IPS-NIHi11 (cell line): ENCODE measurements around the gene CPLX1.
"Not testable (repeated sequence)": the region's sequence is repeated elsewhere in the genome, so short reads cannot be mapped to it uniquely, and the experiment has no call there.

ENCODE experiments used
- DNase-seq: peaks from one replicate; pipeline ENCODE4 v3.0.0; 2012; ENCODE audit warnings: mixed read lengths, low spot score

Gene CPLX1

GRCh38 chr4:792626-793092 lies 33.3 kb downstream of the CPLX1 start:
- DNase-seq, result no peak

DNA sequence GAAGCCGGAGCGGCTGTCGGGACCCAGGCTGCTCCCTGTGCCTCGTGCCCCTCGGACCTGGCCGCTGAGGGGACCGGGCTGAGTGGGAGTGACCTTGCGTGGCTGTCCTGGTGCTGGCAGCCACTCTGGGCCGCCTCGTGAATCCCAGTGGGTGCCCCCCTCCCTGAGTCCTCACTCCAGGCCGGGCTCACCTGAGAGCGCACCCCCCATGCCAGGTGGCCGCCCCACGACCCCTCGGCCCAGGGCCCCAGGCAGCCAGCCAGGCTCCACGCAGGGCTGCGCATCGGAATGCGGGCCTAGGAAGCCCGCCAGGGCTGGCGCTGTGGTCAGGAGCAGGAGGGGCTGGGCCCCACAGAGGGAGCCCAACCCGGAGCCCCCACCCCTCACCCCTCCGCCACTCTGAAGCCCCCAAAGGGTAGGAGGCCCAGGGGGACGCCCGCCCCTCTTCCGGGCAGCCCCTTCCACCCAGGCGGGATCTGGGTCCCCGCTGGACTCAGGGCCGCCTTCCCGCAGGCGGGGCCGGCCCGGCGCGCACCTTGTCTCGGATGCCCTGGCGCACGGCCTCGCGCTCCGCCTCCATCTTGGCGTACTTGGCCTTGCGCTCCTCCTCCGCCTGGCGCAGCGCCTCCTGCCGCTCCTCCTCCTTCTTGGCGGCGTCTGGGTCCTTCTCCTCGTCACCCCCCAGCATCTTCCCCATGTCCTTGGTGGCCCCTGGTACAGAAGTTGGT lies 33.9 kb downstream of the CPLX1 start:
- peak; percentile 71 for DNase-seq

DNA sequence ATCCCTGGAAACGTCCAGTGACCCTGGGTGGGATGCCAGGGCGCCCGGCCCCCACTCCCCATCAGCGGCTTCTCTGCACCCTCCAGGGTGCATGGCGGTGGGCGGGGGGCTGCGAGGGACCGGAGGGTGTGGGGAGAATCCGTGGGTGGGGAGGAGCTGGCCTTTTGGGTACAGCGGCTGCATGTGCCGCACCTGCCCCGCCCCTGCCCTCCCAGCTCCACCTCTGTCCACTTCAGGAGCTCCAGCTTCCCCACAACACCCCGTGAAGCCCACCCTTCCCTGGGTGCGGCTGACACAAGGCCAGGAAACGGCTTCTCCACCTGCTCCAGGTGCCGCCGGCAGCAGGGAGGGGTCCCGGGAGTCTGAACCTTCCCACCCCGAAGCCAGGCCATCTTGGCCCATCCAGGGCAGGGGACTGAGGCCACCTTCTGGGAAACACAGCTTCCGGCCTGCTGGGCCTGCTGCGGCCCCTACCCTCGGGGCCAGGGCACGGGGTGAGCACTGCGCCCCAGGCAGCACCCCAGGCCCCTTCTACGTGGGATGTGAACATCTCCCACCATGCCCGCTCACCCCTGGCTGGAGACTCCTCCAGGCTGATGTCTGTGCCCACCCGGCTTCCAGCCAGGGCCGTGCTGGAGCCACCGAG lies 34.6 kb downstream of the CPLX1 start:
- no peak for DNase-seq

GRCh38 chr4:790466-790820 lies 35.5 kb downstream of the CPLX1 start:
- no peak for DNase-seq

DNA sequence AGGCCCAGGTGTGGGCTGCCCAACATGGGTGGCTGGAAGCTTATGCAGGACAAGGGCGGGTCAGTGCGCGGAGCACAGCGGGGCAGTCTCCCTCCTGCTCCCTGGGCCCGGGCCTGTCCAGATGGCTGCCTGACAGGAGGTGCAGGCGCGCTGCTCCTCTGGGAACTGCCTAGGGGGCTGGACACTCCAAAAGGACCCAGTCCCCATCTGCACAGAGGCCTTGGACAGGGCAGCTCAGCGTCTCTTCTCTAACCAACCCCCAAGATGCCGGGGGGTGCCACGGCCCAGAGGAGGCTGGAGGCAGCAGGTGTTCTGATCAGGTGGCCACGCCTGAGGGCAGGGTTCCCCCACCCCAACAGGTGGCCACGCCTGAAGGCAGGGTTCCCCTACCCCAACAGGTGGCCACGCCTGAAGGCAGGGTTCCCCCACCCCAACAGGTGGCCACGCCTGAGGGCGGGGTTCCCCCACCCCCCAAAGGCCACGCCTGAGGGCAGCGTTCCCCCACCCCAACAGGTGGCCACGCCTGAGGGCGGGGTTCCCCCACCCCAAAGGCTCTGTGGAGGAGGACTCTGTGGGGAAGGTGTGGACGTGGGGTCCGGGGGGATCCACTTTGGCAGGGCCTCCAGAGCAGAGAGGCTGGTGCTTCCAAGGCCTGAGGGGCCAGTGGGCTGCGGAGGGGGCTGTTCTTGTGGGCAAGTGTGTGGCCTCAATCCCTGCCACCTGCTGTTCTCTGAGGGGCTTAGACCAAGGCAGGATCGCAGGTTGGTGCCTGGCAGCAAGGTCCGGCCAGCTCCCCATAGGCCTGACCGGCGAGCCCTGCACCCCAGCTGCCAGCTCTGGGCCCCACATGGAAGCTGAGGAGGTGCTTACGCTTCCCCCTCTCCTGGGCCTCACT lies 36.1 kb downstream of the CPLX1 start:
- DNase-seq, result no peak

DNA sequence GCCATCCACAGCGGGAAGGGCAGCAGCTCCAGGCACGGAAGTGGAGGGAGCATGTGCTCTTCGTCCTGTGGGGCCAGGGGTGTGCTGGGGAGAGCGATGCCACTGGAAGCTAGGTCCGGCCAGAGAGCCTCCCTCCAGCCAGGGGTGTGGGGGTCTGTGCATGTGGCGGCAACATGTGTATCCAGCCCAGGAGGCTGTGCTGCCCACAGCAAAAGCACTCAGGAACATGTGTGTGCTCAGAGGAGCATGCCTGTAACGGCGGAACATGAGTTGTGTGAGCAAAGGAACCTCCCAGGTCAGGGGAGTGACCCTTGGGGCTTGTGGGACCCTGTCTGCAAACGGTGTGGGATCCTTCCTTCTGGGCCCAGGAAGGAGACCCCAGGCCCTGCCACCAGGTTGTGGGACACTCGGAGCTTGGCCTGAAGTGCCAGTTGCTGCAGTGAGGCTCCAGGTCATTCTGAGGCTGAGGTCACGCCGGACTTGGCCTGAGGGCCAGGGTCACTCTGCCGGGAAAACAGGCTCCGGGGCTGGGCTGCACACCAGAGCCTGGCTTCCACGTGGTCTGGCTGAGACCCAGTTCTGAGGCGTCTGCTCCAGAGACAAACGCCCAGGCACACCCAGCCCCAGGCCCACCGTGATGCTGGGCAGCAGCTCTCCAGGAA lies 37.2 kb downstream of the CPLX1 start:
- no peak for DNase-seq

DNA sequence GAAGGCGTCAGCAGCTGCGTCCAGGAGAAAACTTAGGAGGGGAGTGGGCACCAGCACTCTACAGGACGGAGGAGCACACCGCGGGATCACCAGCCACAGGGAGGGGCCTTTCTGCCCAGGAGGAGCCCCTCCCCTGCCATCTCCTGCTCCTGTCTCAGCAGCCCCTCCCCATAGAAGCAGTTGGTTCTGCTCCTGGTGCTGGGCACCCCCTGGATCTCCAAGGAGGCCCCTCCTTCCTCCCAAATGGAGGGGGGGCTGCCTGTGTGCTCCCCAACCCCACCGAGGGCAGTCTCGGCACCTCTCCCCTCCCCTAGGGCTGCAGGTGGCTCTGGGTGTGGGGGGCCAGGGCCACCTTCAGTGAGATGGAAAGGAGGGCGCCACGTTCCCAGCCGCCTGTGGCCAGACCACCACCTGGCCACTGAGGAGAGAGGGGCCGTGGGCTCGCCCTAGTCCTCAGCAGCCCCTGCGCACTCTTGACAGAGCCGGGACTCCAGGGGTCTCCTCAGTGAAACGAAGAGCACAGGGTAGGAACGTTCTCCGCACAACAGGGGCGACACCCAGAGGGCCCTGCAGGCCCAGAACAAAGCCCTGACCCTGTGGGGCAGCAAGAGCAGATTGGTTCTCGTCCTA lies 37.8 kb downstream of the CPLX1 start:
- no peak for DNase-seq

- DNase-seq, result no peak
Measured at GRCh38 chr4:787561-787981, 38.4 kb downstream of the CPLX1 start.

GRCh38 chr4:786861-787300 lies 39.0 kb downstream of the CPLX1 start:
- no peak for DNase-seq

DNA sequence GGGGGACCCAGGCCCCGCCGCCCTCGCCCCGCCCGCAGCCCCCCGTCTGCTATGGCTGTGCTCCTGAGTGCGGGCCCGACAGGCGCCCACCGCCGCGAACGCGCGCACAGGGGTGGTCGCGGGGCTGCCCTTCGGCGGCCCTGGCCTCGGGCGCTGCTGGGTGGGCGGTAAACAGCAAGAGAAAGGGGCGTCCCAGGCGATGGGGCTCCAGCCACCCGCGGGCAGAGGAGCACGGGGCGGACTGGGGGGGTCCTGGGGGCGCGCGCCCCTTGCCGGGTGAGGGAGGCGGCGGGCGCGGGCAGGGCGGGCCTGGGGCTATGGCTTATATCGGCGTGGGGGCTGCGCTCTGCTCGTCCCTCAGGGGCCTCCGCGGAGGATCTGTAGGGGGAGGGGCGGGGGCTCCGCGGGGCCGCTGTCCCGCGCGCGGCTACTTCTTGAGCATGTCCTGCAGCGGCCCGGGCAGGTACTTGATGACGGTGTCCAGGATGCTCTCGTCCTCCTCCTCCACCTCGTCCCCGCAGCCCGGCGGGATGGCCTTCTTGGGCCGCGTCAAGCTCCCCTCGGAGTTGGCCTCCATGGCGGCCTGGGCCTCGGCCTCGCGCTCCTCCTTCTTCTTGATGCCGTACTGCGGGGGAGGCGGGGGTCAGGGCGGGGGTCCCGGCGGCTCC lies 39.7 kb downstream of the CPLX1 start:
- DNase-seq, result no peak

- peak; percentile 2 for DNase-seq
Measured at GRCh38 chr4:785332-786073, 40.4 kb downstream of the CPLX1 start.

DNA sequence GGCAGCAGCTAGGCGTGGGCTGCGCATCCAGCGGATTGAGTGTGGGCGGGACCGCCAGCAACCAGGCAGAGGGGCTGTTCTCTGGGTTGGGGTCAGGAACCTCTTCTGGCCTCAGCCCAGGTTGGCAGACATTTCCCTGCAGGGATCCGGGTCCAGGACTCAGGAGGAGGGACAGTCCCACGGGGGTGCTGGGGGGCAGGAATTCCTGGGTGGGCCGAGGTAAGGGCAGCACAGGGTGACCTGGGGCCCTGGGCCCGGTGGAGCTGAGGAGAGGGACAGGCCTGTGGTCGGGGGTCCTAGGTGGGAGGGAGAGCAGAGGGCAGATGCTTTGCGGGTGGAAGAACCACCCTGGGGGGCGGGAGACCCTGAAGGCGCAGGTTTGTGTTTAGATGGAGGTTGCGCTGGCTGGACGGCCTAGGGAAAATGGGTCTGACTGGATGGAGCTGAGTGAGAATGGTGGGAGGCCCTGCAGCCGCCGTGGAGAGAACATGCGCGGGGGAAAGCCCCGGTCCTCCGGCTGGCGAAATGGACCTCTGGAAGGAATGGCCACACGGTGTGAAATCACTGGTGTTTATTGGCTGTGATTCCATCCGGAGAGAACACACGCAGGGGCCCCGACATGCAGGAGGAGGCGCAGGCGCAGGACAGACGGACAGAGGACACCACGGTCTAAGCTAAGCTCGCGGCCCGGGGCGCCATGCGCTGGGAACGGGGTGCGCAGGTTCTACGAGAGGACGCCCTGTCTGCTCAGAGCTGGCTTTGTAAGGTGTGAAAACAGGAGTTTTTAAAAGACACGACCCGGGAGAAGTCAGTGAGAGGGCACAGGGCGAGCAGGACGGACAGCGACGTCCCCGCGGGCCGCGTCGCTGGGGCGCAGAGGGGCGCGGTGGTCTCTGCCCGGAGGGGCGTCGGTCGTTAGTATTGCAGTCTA lies 41.3 kb downstream of the CPLX1 start:
- peak; percentile 1 for DNase-seq

DNA sequence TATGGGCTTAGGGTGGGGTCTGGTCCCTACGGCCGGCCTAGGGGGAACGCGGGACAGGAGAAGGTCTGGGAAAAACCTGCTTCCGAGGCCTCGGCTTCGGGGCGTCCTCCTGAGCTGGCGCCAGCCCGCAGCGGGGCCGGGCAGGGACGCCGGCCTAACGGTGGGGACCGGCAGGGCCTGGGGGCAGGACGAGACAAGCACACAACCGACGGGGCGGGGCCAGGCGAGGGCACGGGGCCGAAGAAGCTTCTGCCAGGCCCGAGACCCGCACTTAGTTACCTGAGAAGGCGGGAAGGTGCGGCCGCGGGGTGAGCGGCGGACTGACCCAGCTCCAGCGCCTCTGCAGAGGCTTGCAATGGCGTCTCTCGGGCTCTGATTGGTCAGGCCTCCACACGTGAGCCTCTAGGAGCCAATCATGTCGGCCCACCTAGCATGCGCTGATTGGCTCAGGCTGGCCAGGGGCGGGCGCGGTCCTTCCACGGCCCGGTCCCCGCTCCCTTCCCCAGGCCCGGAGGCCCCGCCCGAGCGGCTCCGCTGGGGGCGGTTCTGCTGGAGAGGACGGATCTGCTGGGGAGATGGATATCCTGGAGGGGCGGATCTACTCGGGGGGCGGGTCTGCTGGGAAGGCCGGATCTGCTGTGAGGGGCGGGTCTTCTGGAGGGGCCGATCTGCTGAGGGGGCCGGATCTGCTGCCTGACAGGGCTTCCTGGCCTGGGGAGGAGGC lies 44.3 kb downstream of the CPLX1 start:
- DNase-seq, result peak; percentile 99

GRCh38 chr4:780716-781492 lies 45.0 kb downstream of the CPLX1 start:
- no peak for DNase-seq

DNA sequence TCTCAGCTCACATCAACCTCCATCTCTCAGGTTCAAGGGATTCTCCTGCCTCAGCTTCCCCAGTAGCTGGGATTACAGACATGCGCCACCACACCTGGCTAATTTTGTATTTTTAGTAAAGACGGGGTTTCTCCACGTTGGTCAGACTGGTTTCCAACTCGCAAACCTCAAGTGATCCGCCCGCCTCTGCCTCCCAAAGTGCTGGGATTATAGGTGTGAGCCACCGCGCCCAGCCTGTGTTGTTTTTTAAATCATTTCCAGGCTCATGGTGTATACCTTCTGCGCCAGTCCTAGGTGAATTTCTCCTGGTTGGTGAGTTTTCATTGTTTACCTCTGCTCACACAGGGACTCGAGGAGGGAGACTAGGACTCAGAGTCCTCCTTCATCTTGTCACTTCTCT lies 45.7 kb downstream of the CPLX1 start:
- DNase-seq, result not testable (repeated sequence)

GRCh38 chr4:779555-779954 lies 46.4 kb downstream of the CPLX1 start:
- DNase-seq, result no peak

DNA sequence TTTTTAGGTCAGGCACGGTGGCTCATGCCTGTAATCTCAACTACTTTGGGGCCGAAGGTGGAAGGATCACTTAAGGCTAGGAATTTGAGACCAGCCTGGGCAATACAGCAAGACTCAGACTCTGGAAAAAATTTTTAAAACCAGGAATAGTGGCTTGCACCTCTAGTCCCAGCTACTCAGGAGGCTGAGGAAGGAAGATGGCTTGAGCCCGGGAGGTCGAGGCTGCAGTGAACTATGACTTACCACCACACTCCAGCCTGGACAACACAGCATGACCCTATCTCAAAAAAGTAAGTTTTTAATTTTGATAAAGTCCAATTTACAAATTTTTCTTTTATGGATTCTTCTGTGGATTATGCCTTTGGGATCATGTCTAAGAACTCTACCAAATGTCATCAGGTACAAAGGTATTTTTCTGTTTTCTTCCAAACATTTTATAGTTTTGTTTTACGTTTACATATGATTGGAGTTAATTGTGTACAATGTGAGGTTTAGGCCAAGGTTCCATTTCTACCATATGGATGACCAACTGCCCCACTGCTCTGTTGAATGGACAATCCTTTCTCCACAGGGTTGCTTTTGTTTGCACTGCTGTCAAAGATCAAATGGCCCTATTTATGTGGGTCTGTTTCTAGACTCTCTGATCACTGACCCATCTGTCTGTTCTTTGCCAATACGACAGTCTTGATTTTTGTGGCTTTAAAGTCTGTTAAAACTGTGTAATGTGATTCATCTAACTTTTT lies 48.2 kb downstream of the CPLX1 start:
- no peak for DNase-seq
